Prostate gland (tissue), 2 donors: Measurements from ENCODE around the gene TBX4.

Source experiments
- CTCF ChIP-seq, 4 experiments: fragments of 200-600 bp in 2 of 4; fragments of 450-650 bp in 2 of 4; sonication (generic) in 2 of 4; IDR thresholded peaks; 1 replicate in 3 of 4; 2 replicates in 1 of 4; pipeline ENCODE4 v1.5.1; 2016 to 2019; ENCODE audit warnings: antibody characterized with exemption in 4 of 4, mild to moderate bottlenecking in 2 of 4, moderate library complexity in 2 of 4
- POLR2A ChIP-seq: fragments of 450-650 bp; IDR thresholded peaks from one replicate; pipeline ENCODE4 v1.6.1; 2016; ENCODE audit warnings: antibody characterized with exemption, mild to moderate bottlenecking

- TF ChIP-seq POLR2A (no peak), CTCF (IDR thresholded peaks at IDR 0.05) (no peak)
Observed at GRCh38 chr17:61517265-61517664, 65.0 kb downstream of the TBX4 start.
